ENCODE data around the gene PAK2. TPM values are rescaled to one million over a fixed set of nuclear protein-coding genes. Genes with fewer than 3 reads are reported as not detected.

Gene PAK2
- total and polyA plus RNA-seq, 9 of the 15 experiments (the other 6 are each of a cell fraction or from before 2014, with no cell fraction given): 13.2 to 72.4 (median 35.7) TPM

GRCh38 chr3:196867507-196868296, 128.0 kb downstream of the PAK2 start, which contains the start of gene SENP5:
Gene SENP5, plus strand, starts transcription at chr3:196867920. Its CDS starts 17,262 bp downstream, at chr3:196885182.
- ATAC-seq: peak; percentile 96
- peaks cover 3% of the 10 kb centered on the region; the same call in 1 of the 2 replicates for H3K9me3 ChIP-seq (replicated peaks; ENCODE audit: control insufficient read depth, insufficient read depth, low read depth, low read length)
- peak within 1 kb of the TSS; percentile 98 for H3K4me3 ChIP-seq
- in situ Hi-C loops (cut with MboI): no loop called here
- BruUV-seq (replicated peaks): no TSS peak
- under 1% methylated on average over 54 of the region's 93 CpGs for WGBS (ENCODE audit: insufficient coverage, low coverage, missing lambda C conversion rate)
- DNase-seq (ENCODE audit: extremely low read depth in 1 of 4, low spot score in 3 of 4): peak; percentile 93 to 95 (median 94)
- peak within 1 kb of the TSS; percentile 94 to 99 for H3K9ac ChIP-seq (ENCODE audit: insufficient read depth in 1 of 2, low read depth in 2 of 2, low read length in 2 of 2)
- H3K9me1 ChIP-seq (ENCODE audit: control insufficient read depth, insufficient read depth, low read length): no peaks in the 10 kb centered on the region
- H3K27ac ChIP-seq (ENCODE audit: extremely low read depth, low read depth, low read length): peak within 1 kb of the TSS; percentile 86
- ChIA-PET POLR2A (interaction anchor here (0.9 to 2.1 kb wide), 15 partner anchors 10 to 162 kb away, joined by 3 to 10 read pairs (median 4); no protein-coding TSS in a partner anchor), CTCF (ENCODE audit: low intra/inter-chr PET ratio) (no interaction called here)
- peaks cover 8% of the 10 kb centered on the region for H4K20me1 ChIP-seq (replicated peaks; ENCODE audit: control insufficient read depth, insufficient read depth, low read length)
- intact Hi-C loops (cut with micrococcal nuclease): no loop called here
- H3K4me1 ChIP-seq (replicated peaks in 1 of 2; ENCODE audit: control insufficient read depth in 2 of 2, insufficient read depth in 2 of 2, low read length in 2 of 2): peaks cover 2 to 21% of the 10 kb centered on the region in 2 experiments; a peak in 3 of 5 replicates
- H3K4me2 ChIP-seq (ENCODE audit: insufficient read depth, low read length): peak within 1 kb of the TSS; percentile 85
- peak; percentile 77 for FAIRE-seq
- H2AFZ ChIP-seq (ENCODE audit: low read depth, low read length): peak within 1 kb of the TSS; percentile 95
- H3K27me3 ChIP-seq (ENCODE audit: control insufficient read depth in 2 of 2, insufficient read depth in 2 of 2, low read length in 2 of 2): no peaks in the 10 kb centered on the region
- H3K79me2 ChIP-seq (ENCODE audit: control insufficient read depth, insufficient read depth, low read length): peaks cover 51% of the 10 kb centered on the region
- H3K36me3 ChIP-seq (ENCODE audit: control insufficient read depth, insufficient read depth, low read length): peaks cover 24% of the 10 kb centered on the region; the same call in 2 of the 3 replicates
- TF ChIP-seq POLR2B (IDR thresholded peaks at IDR 0.05; ENCODE audit: low read depth, partially characterized antibody) (peak; percentile 85), ZBTB17 (CRISPR knock-in tag; IDR thresholded peaks at IDR 0.05) (peak; percentile 83), ELF1 (tag; IDR thresholded peaks at IDR 0.05) (peak; percentile 90), MYNN (IDR thresholded peaks at IDR 0.05) (no peak), MYNN (CRISPR knock-in tag; IDR thresholded peaks at IDR 0.05) (no peak), EWSR1 (IDR thresholded peaks at IDR 0.05; ENCODE audit: borderline replicate concordance, low read depth, partially characterized antibody) (no peak), YY1 (IDR thresholded peaks at IDR 0.05; ENCODE audit: borderline replicate concordance in 1 of 3, control insufficient read depth in 1 of 3, extremely low read depth in 1 of 3, insufficient read depth in 3 of 3, insufficient read length in 1 of 3, insufficient replicate concordance in 2 of 3, low read depth in 1 of 3, low read length in 2 of 3) (peak in 2 of 3 experiments; percentile 77 to 85), JUNB (CRISPR knock-in tag; conservative IDR thresholded peaks at IDR 0.05) (no peak), RFX1 (IDR thresholded peaks at IDR 0.05) (no peak), RNF219 (CRISPR knock-in tag; IDR thresholded peaks at IDR 0.05) (no peak), ZNF140 (CRISPR knock-in tag; IDR thresholded peaks at IDR 0.05) (no peak), NR0B1 (IDR thresholded peaks at IDR 0.05; ENCODE audit: partially characterized antibody) (no peak), TCF3 (CRISPR knock-in tag; IDR thresholded peaks at IDR 0.05) (no peak), RBM34 (IDR thresholded peaks at IDR 0.05; ENCODE audit: borderline replicate concordance, insufficient read depth, low read length) (no peak)
- TF ChIP-seq, protein P1, sequence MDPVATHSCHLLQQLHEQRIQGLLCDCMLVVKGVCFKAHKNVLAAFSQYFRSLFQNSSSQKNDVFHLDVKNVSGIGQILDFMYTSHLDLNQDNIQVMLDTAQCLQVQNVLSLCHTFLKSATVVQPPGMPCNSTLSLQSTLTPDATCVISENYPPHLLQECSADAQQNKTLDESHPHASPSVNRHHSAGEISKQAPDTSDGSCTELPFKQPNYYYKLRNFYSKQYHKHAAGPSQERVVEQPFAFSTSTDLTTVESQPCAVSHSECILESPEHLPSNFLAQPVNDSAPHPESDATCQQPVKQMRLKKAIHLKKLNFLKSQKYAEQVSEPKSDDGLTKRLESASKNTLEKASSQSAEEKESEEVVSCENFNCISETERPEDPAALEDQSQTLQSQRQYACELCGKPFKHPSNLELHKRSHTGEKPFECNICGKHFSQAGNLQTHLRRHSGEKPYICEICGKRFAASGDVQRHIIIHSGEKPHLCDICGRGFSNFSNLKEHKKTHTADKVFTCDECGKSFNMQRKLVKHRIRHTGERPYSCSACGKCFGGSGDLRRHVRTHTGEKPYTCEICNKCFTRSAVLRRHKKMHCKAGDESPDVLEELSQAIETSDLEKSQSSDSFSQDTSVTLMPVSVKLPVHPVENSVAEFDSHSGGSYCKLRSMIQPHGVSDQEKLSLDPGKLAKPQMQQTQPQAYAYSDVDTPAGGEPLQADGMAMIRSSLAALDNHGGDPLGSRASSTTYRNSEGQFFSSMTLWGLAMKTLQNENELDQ (CRISPR knock-in tag; IDR thresholded peaks at IDR 0.05; ENCODE audit: borderline replicate concordance): no peak
